Neutrophil (primary cell): Measurements from ENCODE around the gene SERPINB6.
A peak's percentile ranks its signal among the peaks of the same experiment; 100 is the strongest.
"Not testable (repeated sequence)": the region's sequence is repeated elsewhere in the genome, so short reads cannot be mapped to it uniquely, and the experiment has no call there.

ENCODE experiments used
- H3K27ac ChIP-seq: fragments of 200-600 bp; sonication (generic); 2 replicates; pipeline ENCODE4 v1.5.1; 2016; ENCODE audit warnings: mild to moderate bottlenecking, moderate library complexity
- H3K27me3 ChIP-seq: fragments of 200-600 bp; sonication (generic); 2 replicates; pipeline ENCODE4 v1.6.0; 2016; ENCODE audit warnings: mild to moderate bottlenecking
- H3K36me3 ChIP-seq: fragments of 200-600 bp; sonication (generic); 2 replicates; pipeline ENCODE4 v1.5.1; 2017
- H3K4me1 ChIP-seq, 2 experiments: fragments of 200-600 bp in 1 of 2; sonication (generic) in 1 of 2; 1 replicate in 1 of 2; 2 replicates in 1 of 2; pipeline versions ENCODE4 v1.5.1 to v1.6.1; 2013 to 2016; ENCODE audit warnings: low read depth in 1 of 2, low read length in 1 of 2, mild to moderate bottlenecking in 1 of 2, moderate library complexity in 1 of 2; ENCODE audit not compliant: control insufficient read depth in 1 of 2, insufficient read depth in 1 of 2
- H3K4me3 ChIP-seq, 2 experiments: fragments of 200-600 bp in 1 of 2; sonication (generic) in 1 of 2; 1 replicate in 1 of 2; 2 replicates in 1 of 2; pipeline ENCODE4 v1.5.1; 2013 to 2016; ENCODE audit warnings: low read depth in 1 of 2, low read length in 1 of 2, mild to moderate bottlenecking in 1 of 2, moderate library complexity in 1 of 2
- H3K9me3 ChIP-seq: fragments of 200-600 bp; sonication (generic); 2 replicates; pipeline ENCODE4 v1.5.1; 2016
- TF ChIP-seq, protein P1 (sequence below): fragments of 200-600 bp; sonication (generic); IDR thresholded peaks from 2 replicates; pipeline ENCODE4 v1.5.1; 2016; ENCODE audit warnings: antibody characterized with exemption

SERPINB6 gene

DNA sequence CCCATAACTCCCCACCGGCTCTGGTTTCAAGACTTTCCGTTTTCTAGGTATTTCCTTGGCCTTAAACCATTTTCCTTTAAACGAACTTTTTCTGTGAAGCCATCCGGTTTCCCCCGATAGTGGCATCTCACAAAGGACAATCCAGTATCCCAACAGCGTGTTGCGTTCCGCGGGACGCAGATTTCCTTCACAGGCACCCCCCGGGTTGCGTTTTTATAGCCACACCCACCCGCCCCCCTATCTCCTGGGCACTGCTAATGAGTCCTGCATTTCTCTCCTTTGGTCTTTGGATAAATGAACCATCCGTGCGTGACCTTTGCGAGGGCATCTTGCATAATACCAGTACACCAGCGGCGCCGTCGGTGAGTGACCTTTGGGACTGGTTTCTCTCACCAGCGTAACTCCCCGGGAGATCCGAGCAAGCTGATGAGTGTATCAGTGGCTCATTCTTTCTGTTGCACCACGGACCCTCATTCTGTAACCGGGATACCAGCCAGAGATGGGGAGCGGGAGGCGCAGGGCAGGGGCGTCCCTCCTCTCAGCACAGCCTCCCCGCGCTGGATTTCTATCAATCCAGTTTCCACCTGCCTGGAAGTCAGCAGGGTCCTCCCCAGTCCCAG, 27.7 kb upstream of the SERPINB6 start:
- Histone ChIP-seq H3K4me3 (peak overlapping the region; percentile 98), H3K27me3 (no peaks in the 10 kb centered on the region), H3K27ac (peak overlapping the region; percentile 93), H3K9me3 (no peaks in the 10 kb centered on the region), H3K4me1 (peaks cover 46 to 50% of the 10 kb centered on the region in 2 experiments), H3K36me3 (peaks cover 16% of the 10 kb centered on the region)
- TF ChIP-seq, protein P1, sequence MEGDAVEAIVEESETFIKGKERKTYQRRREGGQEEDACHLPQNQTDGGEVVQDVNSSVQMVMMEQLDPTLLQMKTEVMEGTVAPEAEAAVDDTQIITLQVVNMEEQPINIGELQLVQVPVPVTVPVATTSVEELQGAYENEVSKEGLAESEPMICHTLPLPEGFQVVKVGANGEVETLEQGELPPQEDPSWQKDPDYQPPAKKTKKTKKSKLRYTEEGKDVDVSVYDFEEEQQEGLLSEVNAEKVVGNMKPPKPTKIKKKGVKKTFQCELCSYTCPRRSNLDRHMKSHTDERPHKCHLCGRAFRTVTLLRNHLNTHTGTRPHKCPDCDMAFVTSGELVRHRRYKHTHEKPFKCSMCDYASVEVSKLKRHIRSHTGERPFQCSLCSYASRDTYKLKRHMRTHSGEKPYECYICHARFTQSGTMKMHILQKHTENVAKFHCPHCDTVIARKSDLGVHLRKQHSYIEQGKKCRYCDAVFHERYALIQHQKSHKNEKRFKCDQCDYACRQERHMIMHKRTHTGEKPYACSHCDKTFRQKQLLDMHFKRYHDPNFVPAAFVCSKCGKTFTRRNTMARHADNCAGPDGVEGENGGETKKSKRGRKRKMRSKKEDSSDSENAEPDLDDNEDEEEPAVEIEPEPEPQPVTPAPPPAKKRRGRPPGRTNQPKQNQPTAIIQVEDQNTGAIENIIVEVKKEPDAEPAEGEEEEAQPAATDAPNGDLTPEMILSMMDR = no peak

DNA sequence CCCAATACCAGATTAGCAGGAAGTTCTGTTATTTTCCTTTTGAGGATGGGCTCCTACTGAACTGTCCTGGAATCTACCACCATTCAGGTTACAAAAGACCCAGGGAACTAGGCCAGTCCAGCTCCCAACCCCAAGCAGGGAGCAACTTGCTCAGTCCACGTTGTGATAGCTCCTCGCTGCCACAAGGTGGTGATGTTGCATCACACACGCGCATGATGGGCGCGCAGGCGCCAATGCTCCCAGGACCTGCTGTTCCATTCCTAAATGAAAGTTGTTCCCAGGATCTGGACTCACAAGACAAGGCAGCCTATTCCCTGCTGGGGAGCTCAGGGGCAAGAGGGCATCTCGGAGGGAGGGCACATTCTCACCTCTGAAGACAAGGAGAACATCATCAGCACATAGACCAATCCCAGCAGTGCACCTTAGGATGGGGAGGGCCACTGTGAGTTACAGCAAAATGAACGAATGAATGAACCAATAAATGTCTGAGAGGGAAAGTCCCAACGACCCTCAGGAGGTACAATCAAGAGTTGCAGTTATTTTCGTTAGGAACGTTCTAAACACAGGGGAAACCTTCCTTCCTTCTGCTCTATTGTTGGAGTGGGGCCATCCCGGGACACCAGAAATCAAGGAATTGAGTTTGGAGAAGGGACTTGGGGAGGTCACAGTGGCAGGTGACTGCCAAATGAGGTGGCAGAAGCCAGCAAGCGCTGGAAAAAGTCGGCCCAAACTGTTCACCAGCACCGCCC, 27.1 kb upstream of the SERPINB6 start:
- H3K27me3 ChIP-seq, H3K9me3 ChIP-seq: not testable (repeated sequence)
- Histone ChIP-seq H3K4me1 (peaks cover 46 to 50% of the 10 kb centered on the region in 2 experiments), H3K4me3 (peak overlapping the region; percentile 98), H3K36me3 (peaks cover 11% of the 10 kb centered on the region), H3K27ac (peak overlapping the region; percentile 93)
- TF ChIP-seq, protein P1 = peak; percentile 78

DNA sequence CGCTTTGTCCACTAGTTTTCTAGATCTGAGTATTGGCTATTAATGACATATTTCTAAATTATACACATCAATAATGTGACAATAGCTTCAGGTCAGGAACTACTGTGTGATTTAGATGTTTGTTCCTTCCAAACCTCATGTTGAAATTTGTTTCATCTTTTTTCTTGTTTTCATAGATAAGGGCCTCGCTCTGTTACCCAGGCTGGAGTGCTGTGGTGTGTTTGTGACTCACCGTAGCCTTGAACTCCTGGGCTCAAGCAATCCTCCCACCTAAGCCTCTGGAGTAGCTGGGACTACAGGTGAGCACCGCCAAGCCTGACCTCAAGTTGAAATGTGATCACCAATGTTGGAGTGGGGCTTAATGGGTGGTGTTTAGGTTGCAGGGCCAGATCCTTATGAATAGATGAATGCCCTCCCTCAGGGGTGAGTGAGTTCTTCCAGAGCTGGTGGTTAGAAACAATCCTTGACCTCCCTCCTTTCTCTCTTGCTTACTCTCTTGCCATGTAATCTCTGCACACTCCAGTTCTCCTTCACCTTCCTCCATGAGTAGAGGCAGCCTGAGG, 22.5 kb upstream of the SERPINB6 start:
- no peaks in the 10 kb centered on the region for H3K9me3 ChIP-seq
- no peak overlapping the region for H3K27ac ChIP-seq
- H3K27me3 ChIP-seq = no peaks in the 10 kb centered on the region
- no peaks in the 10 kb centered on the region for H3K36me3 ChIP-seq
- no peak overlapping the region for H3K4me3 ChIP-seq
- peaks cover 19 to 22% of the 10 kb centered on the region in 2 experiments for H3K4me1 ChIP-seq
- TF ChIP-seq, protein P1 = no peak

DNA sequence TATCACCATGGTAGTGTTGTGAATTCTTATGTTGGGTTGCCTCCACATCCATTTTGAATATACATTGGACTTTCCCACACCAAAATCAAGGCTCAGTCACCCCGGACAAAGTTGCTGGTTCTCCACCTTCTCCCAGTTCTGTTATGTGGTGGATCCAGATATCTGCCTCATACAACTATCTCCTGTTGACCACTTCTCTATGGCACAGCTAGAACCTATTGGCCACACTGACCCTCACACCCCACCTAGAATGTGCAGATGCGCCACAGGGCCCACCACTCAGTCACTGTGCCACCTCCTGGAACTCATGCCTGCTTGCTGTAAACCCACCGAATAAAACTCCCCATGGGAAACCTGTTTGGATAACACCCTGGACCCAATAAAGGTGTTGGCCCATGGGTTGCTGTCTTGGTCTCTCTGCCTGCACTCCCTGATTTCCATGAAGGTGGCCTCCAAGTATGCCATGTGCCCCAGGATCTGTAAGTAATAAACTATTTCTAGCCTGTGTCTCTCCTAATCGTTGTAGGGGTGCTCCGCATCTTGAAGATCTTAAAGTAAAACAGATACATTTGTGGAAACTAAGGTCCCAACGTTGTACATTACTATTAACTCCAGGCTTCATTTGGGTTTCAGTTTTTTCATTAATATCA, 21.1 kb upstream of the SERPINB6 start:
- Histone ChIP-seq H3K27me3 (no peaks in the 10 kb centered on the region), H3K9me3 (no peaks in the 10 kb centered on the region), H3K36me3 (no peaks in the 10 kb centered on the region), H3K4me1 (peaks cover 15 to 28% of the 10 kb centered on the region in 2 experiments), H3K4me3 (no peak overlapping the region), H3K27ac (no peak overlapping the region)
- TF ChIP-seq, protein P1 = no peak

DNA sequence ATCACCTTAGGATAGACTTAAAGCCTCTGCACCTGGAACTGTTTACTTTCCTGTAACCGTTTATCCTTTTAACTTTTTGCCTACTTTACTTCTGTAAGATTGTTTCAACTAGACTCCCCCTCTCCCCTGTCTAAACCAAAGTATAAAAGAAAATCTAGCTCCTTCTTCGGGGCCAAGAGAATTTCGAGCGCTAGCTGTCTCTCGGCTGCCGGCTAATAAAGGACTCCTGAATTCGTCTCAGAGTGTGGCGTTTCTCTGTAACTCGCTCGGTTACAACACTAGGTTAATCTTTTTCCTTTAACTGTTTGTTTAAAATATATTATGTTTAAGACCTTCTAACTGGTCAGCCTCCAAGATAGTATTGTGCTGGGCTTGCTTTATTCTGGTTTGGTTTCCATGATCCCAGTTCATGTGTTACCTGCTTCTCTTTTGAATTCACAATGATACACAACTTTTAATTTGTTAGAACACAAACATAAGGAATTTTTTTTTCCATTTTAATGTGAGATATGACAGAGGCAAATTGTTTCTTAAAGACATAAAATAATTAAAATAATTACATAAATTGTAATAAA, 19.7 kb upstream of the SERPINB6 start:
- no peaks in the 10 kb centered on the region for H3K27me3 ChIP-seq
- peaks cover 15 to 28% of the 10 kb centered on the region in 2 experiments for H3K4me1 ChIP-seq
- no peaks in the 10 kb centered on the region for H3K9me3 ChIP-seq
- H3K27ac ChIP-seq = peak overlapping the region; percentile 92
- TF ChIP-seq, protein P1 = no peak
- no peaks in the 10 kb centered on the region for H3K36me3 ChIP-seq
- H3K4me3 ChIP-seq = peak overlapping the region; percentile 85 to 87
